ENCODE data around the gene PDZD2.
"Not testable (repeated sequence)": the region's sequence is repeated elsewhere in the genome, so short reads cannot be mapped to it uniquely, and the experiment has no call there.

PDZD2 gene

GRCh38 chr5:32008746-32009145 lies 369.8 kb downstream of the PDZD2 start:
- DNase-seq (ENCODE audit: low read depth in 2 of 2) = no peak

DNA sequence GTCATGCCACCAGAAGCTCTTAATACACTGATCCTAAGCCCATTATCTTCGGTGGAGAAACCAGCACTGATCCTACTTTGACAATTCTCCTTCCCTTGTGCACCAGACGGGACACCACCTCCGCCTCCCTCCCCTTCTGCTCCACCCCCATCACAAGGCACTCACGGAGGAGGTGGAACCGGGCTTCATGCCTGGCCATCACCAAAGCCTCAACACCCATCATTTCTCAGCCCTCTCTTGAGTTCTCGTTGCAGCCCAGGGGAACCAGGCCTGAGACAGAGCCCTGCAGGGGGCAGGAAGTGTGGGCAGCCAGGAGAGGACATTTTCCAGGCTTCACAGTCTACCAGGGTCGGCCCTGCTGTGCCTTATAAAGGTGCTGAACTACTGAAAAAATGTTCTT lies 374.7 kb downstream of the PDZD2 start:
- no peak for DNase-seq (ENCODE audit: low read depth in 2 of 2)

- DNase-seq (ENCODE audit: low read depth in 2 of 2) = no peak
Measured at GRCh38 chr5:32014096-32014745, 375.3 kb downstream of the PDZD2 start.

DNA sequence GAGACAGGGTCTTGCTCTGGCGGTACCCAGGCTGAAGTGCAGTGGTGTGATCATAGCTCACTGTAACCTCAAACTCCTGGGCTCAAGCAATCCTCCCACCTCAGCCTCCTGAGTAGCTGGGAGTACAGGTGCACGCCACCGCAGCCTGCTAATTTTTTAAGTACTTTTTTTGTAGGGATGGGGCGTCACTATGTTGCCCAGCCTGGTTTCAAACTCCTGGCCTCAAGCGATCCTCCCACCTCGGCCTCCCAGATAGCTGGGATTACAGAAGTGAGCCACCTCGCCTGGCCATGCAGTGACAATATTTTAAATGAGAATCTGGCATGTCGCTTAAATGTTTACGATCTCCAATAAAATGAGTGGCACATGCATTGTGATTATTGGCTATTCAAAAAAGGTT lies 376.3 kb downstream of the PDZD2 start:
- DNase-seq (ENCODE audit: low read depth in 2 of 2) = not testable (repeated sequence)

GRCh38 chr5:32017692-32018367 lies 378.9 kb downstream of the PDZD2 start:
- no peak for DNase-seq (ENCODE audit: low read depth in 2 of 2)

GRCh38 chr5:32018476-32019436 lies 379.8 kb downstream of the PDZD2 start:
- DNase-seq (ENCODE audit: low read depth in 2 of 2) = no peak

GRCh38 chr5:32020271-32020670 lies 381.3 kb downstream of the PDZD2 start:
- DNase-seq (ENCODE audit: low read depth in 2 of 2) = no peak

DNA sequence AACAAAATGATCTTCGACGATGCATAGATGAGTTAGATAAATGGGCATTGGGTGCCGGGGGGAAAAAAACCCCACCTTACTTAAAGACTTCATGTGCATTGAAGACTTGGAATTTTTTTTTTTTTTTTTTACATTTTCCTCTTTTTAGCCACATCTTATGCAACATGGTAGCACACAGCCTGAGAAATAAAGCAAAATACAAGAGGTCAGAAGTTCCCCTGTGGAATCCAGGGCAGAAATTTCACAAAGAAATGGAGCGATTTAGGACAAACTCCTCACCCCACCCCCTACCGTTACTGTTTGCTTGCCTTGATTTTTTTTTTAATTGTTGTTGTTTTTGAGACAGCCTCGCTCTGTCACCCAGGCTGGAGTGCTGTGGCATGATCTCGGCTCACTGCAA lies 382.0 kb downstream of the PDZD2 start:
- DNase-seq (ENCODE audit: low read depth in 2 of 2) = no peak

DNA sequence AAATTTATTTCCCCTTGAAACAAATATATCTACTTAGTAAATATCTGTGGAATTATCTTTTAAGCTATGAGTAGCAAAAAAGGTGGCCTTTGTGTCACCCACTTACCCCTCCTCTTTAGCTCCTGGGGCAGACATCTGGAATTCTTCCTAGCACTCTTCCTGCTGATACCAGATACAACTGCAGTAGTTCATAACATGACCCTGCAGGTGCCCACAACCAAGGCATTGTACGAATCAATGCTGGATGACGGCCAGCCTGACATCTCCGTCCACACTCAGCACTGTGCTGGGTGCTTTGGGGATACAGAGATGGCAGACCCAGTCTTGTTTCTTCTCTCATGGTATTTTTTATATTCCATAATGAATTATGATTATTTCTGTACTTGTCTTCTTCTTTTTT lies 382.8 kb downstream of the PDZD2 start:
- no peak for DNase-seq (ENCODE audit: low read depth in 2 of 2)

- no peak for DNase-seq (ENCODE audit: low read depth in 2 of 2)
Measured at GRCh38 chr5:32022638-32023037, 383.7 kb downstream of the PDZD2 start.

DNA sequence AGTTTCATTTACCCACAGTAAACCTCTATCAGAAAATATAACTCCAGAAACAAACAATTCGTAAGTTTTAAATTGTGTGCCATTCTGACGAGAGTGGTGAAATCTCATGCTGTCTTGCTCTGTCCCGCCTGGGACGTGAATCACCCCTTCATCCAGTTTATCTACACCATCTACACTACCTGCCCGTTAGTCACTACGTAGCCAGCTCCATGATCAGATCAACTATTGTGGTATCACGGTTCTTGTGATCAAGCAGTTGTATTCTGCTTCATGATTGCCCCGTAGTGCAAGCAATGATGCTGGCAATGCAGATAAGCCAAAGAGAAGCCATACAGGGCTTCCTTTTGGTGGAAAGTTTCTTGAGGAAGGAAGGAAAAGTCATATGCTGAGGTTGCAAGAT lies 384.9 kb downstream of the PDZD2 start:
- DNase-seq (ENCODE audit: low read depth in 2 of 2) = no peak

GRCh38 chr5:32024751-32025150 lies 385.8 kb downstream of the PDZD2 start:
- DNase-seq (ENCODE audit: low read depth in 2 of 2) = no peak

GRCh38 chr5:32027093-32027716 lies 388.3 kb downstream of the PDZD2 start:
- no peak for DNase-seq (ENCODE audit: low read depth in 2 of 2)

DNA sequence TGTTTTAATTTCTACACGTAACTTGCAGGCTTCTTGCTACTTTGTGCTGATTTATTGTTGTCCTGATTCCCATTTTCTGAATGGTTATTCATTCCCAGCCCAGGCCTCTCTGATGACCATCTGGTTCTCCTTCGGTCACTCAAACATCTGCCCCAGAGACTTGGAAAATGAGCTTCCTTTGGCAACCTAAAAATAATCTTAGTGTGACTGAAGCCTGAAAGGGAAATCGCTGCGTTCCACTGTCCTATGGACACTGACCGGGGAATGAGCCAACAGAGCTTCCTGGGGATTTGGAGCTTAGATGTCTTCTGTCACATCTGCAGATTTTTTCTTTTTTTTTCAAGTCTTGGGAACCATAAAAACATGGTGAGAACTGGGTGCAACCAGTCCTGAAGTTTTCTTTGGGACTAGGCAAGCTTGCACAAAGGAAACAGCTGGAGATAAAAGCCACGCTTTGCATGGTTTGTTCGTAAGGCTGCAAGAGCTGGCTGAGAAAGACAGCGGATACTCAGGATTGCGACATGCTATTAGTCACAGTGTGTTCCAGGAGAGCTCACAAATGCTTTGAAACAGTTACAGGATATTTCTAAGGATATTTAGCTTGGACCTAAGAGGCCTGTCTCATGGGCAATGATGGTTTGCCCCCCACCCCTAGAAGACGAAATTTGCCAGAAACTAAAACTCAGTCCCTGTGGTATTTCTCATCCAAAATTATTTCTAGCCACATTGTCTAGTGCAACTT lies 389.0 kb downstream of the PDZD2 start:
- DNase-seq (ENCODE audit: low read depth in 2 of 2) = no peak

- DNase-seq (ENCODE audit: low read depth in 2 of 2) = no peak
Measured at GRCh38 chr5:32029261-32029660, 390.3 kb downstream of the PDZD2 start.

- no peak for DNase-seq (ENCODE audit: low read depth in 2 of 2)
Measured at GRCh38 chr5:32029781-32030180, 390.9 kb downstream of the PDZD2 start.

GRCh38 chr5:32030222-32030621 lies 391.3 kb downstream of the PDZD2 start:
- no peak for DNase-seq (ENCODE audit: low read depth in 2 of 2)

- no peak for DNase-seq (ENCODE audit: low read depth in 2 of 2)
Measured at GRCh38 chr5:32030686-32031085, 391.8 kb downstream of the PDZD2 start.

GRCh38 chr5:32031089-32031488 lies 392.2 kb downstream of the PDZD2 start:
- DNase-seq (ENCODE audit: low read depth in 2 of 2) = no peak

- DNase-seq (ENCODE audit: low read depth in 2 of 2) = no peak
Measured at GRCh38 chr5:32038523-32038922, 399.6 kb downstream of the PDZD2 start.

GRCh38 chr5:32039133-32039532 lies 400.2 kb downstream of the PDZD2 start:
- DNase-seq (ENCODE audit: low read depth in 2 of 2) = not testable (repeated sequence)

All from stimulated activated CD4-positive, alpha-beta T cell treated with anti-CD3 and anti-CD28 coated beads, Interleukin-1b, Interleukin-23, amount 100 ng/mL, for 1 hour (primary cell).